ENCODE measurements around the gene LUZP2. TPM values are rescaled to one million over a fixed set of nuclear protein-coding genes. Genes with fewer than 3 reads are reported as not detected.

The LUZP2 gene
- total RNA-seq, 1 experiment from 2014 or later, result 3.8 TPM

GRCh38 chr11:24900960-24901549, 404.2 kb downstream of the LUZP2 start (continued):
- TF ChIP-seq, protein P1, sequence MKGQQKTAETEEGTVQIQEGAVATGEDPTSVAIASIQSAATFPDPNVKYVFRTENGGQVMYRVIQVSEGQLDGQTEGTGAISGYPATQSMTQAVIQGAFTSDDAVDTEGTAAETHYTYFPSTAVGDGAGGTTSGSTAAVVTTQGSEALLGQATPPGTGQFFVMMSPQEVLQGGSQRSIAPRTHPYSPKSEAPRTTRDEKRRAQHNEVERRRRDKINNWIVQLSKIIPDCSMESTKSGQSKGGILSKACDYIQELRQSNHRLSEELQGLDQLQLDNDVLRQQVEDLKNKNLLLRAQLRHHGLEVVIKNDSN (CRISPR knock-in tag; IDR thresholded peaks at IDR 0.05), result no peak
- TF ChIP-seq, protein P2, sequence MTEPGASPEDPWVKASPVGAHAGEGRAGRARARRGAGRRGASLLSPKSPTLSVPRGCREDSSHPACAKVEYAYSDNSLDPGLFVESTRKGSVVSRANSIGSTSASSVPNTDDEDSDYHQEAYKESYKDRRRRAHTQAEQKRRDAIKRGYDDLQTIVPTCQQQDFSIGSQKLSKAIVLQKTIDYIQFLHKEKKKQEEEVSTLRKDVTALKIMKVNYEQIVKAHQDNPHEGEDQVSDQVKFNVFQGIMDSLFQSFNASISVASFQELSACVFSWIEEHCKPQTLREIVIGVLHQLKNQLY (CRISPR knock-in tag; IDR thresholded peaks at IDR 0.05), result no peak
- TF ChIP-seq MAX (CRISPR knock-in tag; IDR thresholded peaks at IDR 0.05) (no peak), NFE2L1 (CRISPR knock-in tag; IDR thresholded peaks at IDR 0.05) (no peak), ATF2 (CRISPR knock-in tag; IDR thresholded peaks at IDR 0.05; ENCODE audit: borderline replicate concordance, low read depth) (no peak)

DNA sequence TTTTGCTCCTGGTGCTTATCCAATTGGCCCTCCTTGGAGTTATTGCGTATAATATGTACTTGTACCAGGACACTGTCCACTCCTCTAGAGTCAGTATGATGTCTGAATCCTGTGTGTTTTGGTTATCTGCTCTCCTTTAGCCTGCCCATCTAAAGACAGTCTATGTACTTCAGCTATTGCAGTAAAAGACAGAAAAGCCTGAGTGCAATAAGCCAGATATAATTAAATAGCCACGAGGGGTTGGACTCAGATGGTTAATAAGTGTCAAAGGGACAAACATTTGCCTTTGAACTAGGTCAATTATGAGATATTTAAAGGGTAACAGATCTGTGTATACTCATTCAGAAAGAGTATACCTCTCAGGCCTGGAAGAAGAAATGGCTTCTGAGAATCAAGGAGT, 406.7 kb downstream of the LUZP2 start:
- Mint-ChIP-seq H3K36me3 (no peaks in the 10 kb centered on the region), H3K27ac (no peak overlapping the region), H3K9me3 (no peaks in the 10 kb centered on the region), H3K4me1 (peaks cover 12% of the 10 kb centered on the region), H3K4me3 (no peak overlapping the region), H3K27me3 (ENCODE audit: low read depth) (no peaks in the 10 kb centered on the region)
- no peak for DNase-seq (ENCODE audit: low spot score)
- ATAC-seq, result no peak
- ChIA-PET POLR2A (no interaction called here), CTCF (no interaction called here)
- TF ChIP-seq HMGXB4 (CRISPR knock-in tag; IDR thresholded peaks at IDR 0.05), result no peak
- TF ChIP-seq FOXJ3 (CRISPR knock-in tag; IDR thresholded peaks at IDR 0.05; ENCODE audit: borderline replicate concordance), result no peak
- no peak for TF ChIP-seq NR2C2 (CRISPR knock-in tag; IDR thresholded peaks at IDR 0.05)
- TF ChIP-seq ZNF396 (CRISPR knock-in tag; IDR thresholded peaks at IDR 0.05; ENCODE audit: borderline replicate concordance), result no peak
- TF ChIP-seq IRF1 (CRISPR knock-in tag; IDR thresholded peaks at IDR 0.05), result no peak
- no peak for TF ChIP-seq HMGA2 (CRISPR knock-in tag; IDR thresholded peaks at IDR 0.05)
- no peak for TF ChIP-seq MXD4 (CRISPR knock-in tag; IDR thresholded peaks at IDR 0.05; ENCODE audit: borderline replicate concordance)
- TF ChIP-seq, protein P3, sequence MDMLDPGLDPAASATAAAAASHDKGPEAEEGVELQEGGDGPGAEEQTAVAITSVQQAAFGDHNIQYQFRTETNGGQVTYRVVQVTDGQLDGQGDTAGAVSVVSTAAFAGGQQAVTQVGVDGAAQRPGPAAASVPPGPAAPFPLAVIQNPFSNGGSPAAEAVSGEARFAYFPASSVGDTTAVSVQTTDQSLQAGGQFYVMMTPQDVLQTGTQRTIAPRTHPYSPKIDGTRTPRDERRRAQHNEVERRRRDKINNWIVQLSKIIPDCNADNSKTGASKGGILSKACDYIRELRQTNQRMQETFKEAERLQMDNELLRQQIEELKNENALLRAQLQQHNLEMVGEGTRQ (CRISPR knock-in tag; IDR thresholded peaks at IDR 0.05), result no peak
- TF ChIP-seq, protein P4, sequence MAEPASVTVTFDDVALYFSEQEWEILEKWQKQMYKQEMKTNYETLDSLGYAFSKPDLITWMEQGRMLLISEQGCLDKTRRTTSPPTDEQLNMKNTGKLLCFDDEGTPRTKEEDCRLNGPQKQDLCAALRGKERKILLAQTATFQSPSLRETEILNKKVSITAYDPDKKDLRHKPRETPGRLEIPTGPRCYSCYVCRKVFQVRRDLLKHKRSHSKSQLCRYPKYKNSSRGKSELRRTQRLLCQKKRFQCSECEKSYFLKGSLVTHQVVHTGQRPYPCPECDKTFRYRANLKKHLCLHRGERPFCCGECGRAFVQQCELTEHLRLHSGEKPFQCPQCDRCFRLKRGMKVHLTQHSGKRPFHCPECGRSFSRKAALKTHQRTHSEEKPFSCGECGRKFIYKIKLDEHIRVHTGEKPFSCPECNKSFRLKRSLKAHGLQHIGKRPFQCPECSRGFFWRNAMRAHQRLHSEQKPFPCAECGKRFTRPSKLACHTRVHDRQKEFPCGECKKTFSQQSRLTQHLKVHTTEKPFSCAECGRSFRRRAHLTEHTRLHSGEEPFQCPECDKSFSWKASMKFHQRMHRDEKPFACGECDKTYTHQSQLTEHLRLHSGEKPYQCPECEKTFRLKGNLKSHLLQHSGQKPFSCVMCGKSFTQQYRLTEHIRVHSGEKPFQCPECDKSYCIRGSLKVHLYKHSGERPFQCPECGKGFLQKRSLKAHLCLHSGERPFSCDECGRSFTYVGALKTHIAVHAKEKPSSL (CRISPR knock-in tag; conservative IDR thresholded peaks at IDR 0.05), result no peak
- TF ChIP-seq, protein P5, sequence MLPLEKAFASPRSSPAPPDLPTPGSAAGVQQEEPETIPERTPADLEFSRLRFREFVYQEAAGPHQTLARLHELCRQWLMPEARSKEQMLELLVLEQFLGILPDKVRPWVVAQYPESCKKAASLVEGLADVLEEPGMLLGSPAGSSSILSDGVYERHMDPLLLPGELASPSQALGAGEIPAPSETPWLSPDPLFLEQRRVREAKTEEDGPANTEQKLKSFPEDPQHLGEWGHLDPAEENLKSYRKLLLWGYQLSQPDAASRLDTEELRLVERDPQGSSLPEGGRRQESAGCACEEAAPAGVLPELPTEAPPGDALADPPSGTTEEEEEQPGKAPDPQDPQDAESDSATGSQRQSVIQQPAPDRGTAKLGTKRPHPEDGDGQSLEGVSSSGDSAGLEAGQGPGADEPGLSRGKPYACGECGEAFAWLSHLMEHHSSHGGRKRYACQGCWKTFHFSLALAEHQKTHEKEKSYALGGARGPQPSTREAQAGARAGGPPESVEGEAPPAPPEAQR (CRISPR knock-in tag; IDR thresholded peaks at IDR 0.05), result no peak
- TF ChIP-seq JUN (CRISPR knock-in tag; IDR thresholded peaks at IDR 0.05), result no peak
- no peak for TF ChIP-seq NFATC4 (CRISPR knock-in tag; IDR thresholded peaks at IDR 0.05)
- no peak for TF ChIP-seq CDX4 (CRISPR knock-in tag; IDR thresholded peaks at IDR 0.05; ENCODE audit: borderline replicate concordance)
- no peak for TF ChIP-seq ZBTB43 (CRISPR knock-in tag; IDR thresholded peaks at IDR 0.05)
- TF ChIP-seq KAT7 (CRISPR knock-in tag; IDR thresholded peaks at IDR 0.05; ENCODE audit: borderline replicate concordance), result no peak
- TF ChIP-seq ZNF317 (CRISPR knock-in tag; IDR thresholded peaks at IDR 0.05; ENCODE audit: borderline replicate concordance, low read depth), result no peak
- TF ChIP-seq SMAD3 (CRISPR knock-in tag; IDR thresholded peaks at IDR 0.05; ENCODE audit: borderline replicate concordance), result no peak
